GM18520 (cell line): ENCODE measurements around the gene CGGBP1.

Source experiments
- ATAC-seq: cut with Tn5 transposase; IDR thresholded peaks from one replicate; pipeline ENCODE4 v1.9.1; 2021; ENCODE audit not compliant: unreplicated experiment

Gene CGGBP1

DNA sequence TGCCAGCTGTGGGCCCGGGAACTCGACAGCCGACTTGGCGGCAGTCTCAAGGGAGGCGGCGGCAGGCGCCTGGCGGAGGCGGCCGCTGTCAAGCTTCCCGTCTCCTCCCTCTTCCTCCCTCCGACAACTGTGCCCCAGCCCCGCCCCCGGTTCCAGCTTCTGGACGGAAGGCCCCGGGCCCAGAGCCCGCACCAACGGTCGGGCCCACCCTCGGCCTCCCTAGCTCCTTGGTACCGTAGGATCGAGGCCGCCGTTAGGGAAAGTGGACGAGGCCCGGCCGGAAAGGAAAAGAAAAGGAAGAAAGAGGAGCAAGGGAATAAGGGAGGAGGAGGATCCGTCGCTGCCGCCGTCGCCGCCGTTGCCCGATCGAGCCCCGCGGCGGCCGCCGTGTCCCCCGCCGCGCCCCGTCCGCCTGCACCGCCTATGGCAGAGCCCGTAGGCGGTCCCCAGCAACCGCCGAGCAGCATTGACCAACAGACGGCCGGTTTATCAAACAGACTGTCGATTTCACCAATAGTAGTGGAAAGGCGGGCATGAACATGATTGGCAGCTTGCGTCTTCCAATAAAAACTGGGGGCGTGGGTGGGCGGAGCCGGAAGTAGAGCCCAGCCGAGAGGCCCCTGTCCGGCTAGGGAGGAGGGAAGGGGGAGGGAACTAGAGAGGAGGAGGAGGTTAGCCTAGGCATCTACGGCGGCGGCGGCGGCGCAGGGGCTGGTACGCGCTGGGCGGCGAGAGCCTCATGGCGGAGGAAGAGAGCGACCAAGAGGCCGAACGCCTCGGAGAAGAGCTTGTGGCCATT, at the start of gene CGGBP1, which contains the start of gene ZNF654:
Gene CGGBP1 (minus strand): TSS at position 425 of the 799 bp plus-strand sequence. CDS start 3,029 bp downstream, outside the sequence.
Gene ZNF654 (plus strand): TSS at position 675 of the 799 bp plus-strand sequence. CDS start 65 bp downstream, at position 740.
- ATAC-seq, result peak; percentile 93

DNA sequence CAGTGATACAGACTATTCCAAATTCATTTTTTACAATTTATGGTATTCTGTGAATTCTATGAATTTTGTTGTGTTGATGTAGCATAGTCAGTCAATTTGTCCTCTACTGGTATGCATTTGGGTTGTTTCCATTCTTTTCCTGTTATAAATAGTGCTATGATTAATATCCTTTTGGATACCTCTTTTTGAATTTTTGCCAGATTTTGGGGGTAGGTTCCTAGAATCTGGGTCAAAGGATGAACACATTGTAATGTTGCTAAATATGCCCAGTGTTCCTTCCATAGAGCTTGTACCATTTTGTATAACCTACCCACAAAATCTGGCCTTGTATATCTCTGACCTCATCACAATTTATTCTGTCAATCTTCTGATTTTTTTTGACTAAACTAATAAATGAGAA, 46.5 kb upstream of the CGGBP1 start:
- ATAC-seq, result no peak

- ATAC-seq, result no peak
Observed at GRCh38 chr3:88101142-88101541, 42.3 kb upstream of the CGGBP1 start.

DNA sequence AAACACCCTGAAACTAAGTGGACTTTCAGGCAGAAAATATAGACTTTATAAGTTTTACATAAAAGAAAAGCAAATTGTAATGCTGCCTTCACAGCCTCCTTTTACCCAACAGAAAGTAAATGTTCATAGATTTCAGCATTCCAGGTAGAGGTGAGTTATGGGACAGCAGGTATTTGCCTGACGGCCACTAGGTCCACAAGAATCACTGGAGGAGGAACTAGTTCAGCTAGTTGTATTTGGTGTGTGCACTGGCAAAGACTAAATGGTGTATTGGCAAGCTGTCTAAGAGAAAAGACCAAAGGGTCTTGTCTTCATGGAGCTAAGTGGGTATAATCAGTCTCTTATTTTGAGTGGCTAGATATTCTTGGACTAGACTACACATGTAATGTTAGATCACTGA, 34.5 kb upstream of the CGGBP1 start:
- ATAC-seq, result no peak

DNA sequence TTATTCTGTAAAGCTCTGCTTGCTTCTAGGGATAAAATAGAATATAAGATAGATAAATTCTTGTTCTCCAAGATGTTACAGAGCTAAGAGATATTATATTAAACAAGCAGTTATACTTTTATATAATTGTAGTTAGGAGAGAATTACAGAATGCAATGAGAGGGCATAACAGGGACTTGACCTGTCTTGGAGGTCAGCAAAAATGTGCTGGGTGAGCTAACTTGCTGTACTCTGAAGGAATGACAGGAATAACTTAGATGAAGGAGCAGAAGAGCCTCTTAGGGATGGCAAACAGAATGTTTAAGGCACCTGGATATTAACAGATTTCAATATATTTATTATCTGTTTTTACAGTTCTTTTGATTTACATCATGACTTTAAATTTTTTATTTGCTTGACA, 33.5 kb upstream of the CGGBP1 start:
- no peak for ATAC-seq

DNA sequence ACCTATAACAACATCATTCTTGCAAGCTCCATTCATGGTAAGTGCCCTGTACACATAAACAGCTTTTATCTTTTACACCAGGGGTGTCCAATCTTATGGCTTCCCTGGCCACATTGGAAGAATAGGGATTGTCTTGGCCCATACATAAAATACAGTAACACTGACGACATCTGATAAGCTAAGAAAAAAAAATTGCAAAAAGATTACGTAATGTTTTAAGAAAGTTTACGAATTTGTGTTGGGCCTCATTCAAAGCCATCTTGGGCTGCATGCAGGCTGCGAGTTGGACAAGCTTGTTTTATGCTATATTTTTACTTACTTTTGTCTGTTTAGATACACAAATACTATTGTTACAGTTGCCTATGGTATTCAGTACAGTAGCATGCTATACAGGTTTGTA, 31.9 kb upstream of the CGGBP1 start:
- no peak for ATAC-seq

DNA sequence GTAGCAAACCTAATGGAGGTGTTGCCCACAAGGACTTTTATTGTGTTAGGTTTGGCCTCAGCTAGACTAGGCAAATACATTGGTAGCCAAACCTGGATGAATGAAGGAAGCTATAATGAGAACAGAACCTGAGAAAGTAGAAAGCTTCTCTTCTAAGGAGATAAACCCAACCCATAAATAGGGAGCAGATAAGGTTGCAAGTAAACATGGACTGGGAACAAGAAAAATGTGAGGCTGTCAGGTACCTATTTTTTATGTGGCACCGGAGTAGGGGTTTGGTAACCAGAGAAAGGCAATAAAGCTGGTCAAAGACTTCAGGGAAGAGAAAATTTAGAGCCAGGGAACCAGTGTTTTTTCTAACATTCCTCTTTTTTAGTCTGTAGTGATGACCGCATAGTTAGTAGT, 25.3 kb upstream of the CGGBP1 start:
- no peak for ATAC-seq

- no peak for ATAC-seq
Observed at GRCh38 chr3:88082854-88083253, 24.0 kb upstream of the CGGBP1 start.

GRCh38 chr3:88078932-88079331, 20.1 kb upstream of the CGGBP1 start:
- ATAC-seq, result no peak

GRCh38 chr3:88076712-88077111, 17.9 kb upstream of the CGGBP1 start:
- ATAC-seq, result no peak

- ATAC-seq, result no peak
Observed at GRCh38 chr3:88075497-88075896, 16.7 kb upstream of the CGGBP1 start.

GRCh38 chr3:88075072-88075471, 16.3 kb upstream of the CGGBP1 start:
- no peak for ATAC-seq

DNA sequence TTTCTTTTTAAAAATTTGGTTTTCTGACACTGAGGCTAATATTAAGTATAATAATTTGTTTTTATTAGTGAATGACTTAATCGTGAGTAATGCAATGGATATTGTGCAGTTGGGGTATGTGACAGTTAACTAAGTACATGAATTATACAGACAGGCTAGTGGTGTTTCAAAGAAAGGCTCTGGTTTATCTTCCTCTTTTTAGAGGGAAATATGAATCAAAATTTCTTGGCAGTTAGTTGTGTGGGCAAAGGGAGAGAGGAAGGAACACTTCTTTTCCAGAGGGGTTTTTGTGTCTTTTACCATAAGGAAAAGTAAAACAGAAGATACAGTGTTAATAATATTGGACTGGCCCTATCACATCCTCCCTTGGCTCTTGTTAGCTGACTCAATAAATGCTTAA, 2.9 kb upstream of the CGGBP1 start:
- ATAC-seq, result no peak

GRCh38 chr3:88059380-88060170, 770 bp upstream of the CGGBP1 start:
- peak; percentile 2 for ATAC-seq

- ATAC-seq, result no peak
Observed at GRCh38 chr3:88058306-88058580, 562 bp downstream of the CGGBP1 start.

DNA sequence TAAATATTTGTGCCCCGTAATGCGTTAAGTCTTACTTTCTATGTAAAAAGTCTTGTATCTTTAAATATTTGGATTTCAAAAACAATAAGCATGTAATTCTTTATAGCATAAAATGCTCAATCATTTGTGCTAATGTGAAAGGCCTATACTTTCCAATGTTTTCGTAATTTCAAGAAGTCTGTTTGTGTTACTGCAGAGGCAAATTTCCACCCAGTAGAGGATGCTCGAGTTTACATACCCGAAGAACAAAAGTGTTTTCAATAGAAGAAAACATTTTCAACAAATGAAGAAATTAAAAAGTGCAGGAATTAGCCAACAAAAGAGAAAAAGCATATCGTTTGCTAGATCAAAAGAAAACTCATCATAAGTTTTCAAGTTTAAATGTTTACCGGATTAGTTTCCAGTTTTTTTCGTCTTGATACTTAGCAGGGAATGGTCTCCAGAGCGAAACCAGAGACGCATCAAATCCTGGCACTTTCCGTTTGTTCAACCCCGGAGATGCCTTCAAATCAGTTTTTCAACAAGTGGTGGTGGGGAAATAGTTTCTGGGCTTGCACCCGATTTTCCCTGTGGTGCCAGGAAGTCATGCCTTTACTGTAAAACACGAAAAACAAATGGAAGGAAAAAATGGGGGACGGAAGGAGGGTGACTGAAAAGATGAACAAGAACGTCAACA, 1.0 kb downstream of the CGGBP1 start:
- no peak for ATAC-seq

GRCh38 chr3:88046766-88047165, 12.0 kb downstream of the CGGBP1 start:
- ATAC-seq, result no peak

- ATAC-seq, result no peak
Observed at GRCh38 chr3:88044411-88044810, 14.4 kb downstream of the CGGBP1 start.

- no peak for ATAC-seq
Observed at GRCh38 chr3:88041005-88041404, 17.8 kb downstream of the CGGBP1 start.

- ATAC-seq, result no peak
Observed at GRCh38 chr3:88040529-88040928, 18.3 kb downstream of the CGGBP1 start.

- no peak for ATAC-seq
Observed at GRCh38 chr3:88038566-88038965, 20.2 kb downstream of the CGGBP1 start.

GRCh38 chr3:88036221-88036620, 22.6 kb downstream of the CGGBP1 start:
- ATAC-seq, result no peak
